Measurements from ENCODE around the gene PELI3.

PELI3 gene

GRCh38 chr11:66509131-66509561 lies 42.4 kb downstream of the PELI3 start:
- TF ChIP-seq CTCF (IDR thresholded peaks at IDR 0.05): no peak
- H3K36me3 ChIP-seq: peaks cover 0 to 27% (median 9%) of the 10 kb centered on the region in 3 donors
- intact Hi-C loops (cut with DNase I; ENCODE audit: low total_unique reads): no loop called here

GRCh38 chr11:66510271-66510989 lies 43.7 kb downstream of the PELI3 start, which contains the start of gene BBS1:
Gene BBS1, plus strand, starts transcription at chr11:66510635. Its CDS starts 25 bp downstream, at chr11:66510660.
- no peaks in the 10 kb centered on the region for H3K27me3 ChIP-seq
- intact Hi-C loops (cut with DNase I; ENCODE audit: low total_unique reads): no loop called here
- no peaks in the 10 kb centered on the region for H3K9me3 ChIP-seq
- no peak for TF ChIP-seq CTCF (IDR thresholded peaks at IDR 0.05)
- peaks cover 0 to 16% (median 11%) of the 10 kb centered on the region in 4 donors for H3K4me1 ChIP-seq
- peaks cover 0 to 28% (median under 1%) of the 10 kb centered on the region in 3 donors for H3K36me3 ChIP-seq
- DNase-seq: peak; percentile 86 to 92
- peak within 1 kb of the TSS; percentile 70 to 78 for H3K27ac ChIP-seq
- peak within 1 kb of the TSS; percentile 85 to 95 for H3K4me3 ChIP-seq

More at GRCh38 chr11:66509131-66509561, 42.4 kb downstream of the PELI3 start:
- DNase-seq: no peak
- H3K4me3 ChIP-seq: no peak overlapping the region
- no peaks in the 10 kb centered on the region for H3K27me3 ChIP-seq
- no peak overlapping the region for H3K27ac ChIP-seq
- H3K9me3 ChIP-seq: no peaks in the 10 kb centered on the region
- peaks cover 0 to 16% (median 11%) of the 10 kb centered on the region in 4 donors for H3K4me1 ChIP-seq

- no peak for DNase-seq
- no peaks in the 10 kb centered on the region for H3K9me3 ChIP-seq
- intact Hi-C loops (cut with DNase I; ENCODE audit: low total_unique reads): no loop called here
- TF ChIP-seq CTCF (IDR thresholded peaks at IDR 0.05): no peak
- peaks cover 0 to 33% (median 0%) of the 10 kb centered on the region in 3 donors for H3K36me3 ChIP-seq
- H3K27ac ChIP-seq: peak overlapping the region; percentile 70 to 78
- H3K4me3 ChIP-seq: peak overlapping the region; percentile 85 to 95
- no peaks in the 10 kb centered on the region for H3K27me3 ChIP-seq
- H3K4me1 ChIP-seq: peaks cover 0 to 16% (median 11%) of the 10 kb centered on the region in 4 donors
These were observed 44.3 kb downstream of the PELI3 start for GRCh38 chr11:66510990-66511339.

GRCh38 chr11:66523611-66524010 lies 56.9 kb downstream of the PELI3 start:
- H3K4me3 ChIP-seq: no peak overlapping the region
- no peaks in the 10 kb centered on the region for H3K4me1 ChIP-seq
- H3K9me3 ChIP-seq: no peaks in the 10 kb centered on the region
- DNase-seq: no peak
- H3K27ac ChIP-seq: no peak overlapping the region
- intact Hi-C loops (cut with DNase I; ENCODE audit: low total_unique reads): no loop called here
- H3K27me3 ChIP-seq: no peaks in the 10 kb centered on the region
- peaks cover 50 to 88% (median 67%) of the 10 kb centered on the region in 3 donors for H3K36me3 ChIP-seq
- no peak for TF ChIP-seq CTCF (IDR thresholded peaks at IDR 0.05)

GRCh38 chr11:66524304-66525040 lies 57.8 kb downstream of the PELI3 start:
- no peak for DNase-seq
- H3K36me3 ChIP-seq: peaks cover 50 to 88% (median 68%) of the 10 kb centered on the region in 3 donors
- TF ChIP-seq CTCF (IDR thresholded peaks at IDR 0.05): no peak
- no peaks in the 10 kb centered on the region for H3K9me3 ChIP-seq
- H3K27me3 ChIP-seq: no peaks in the 10 kb centered on the region
- no peak overlapping the region for H3K27ac ChIP-seq
- intact Hi-C loops (cut with DNase I; ENCODE audit: low total_unique reads): no loop called here
- H3K4me1 ChIP-seq: no peaks in the 10 kb centered on the region
- no peak overlapping the region for H3K4me3 ChIP-seq

Measured in tibial artery (tissue), 4 donors.